Measurements from ENCODE around the gene ST3GAL2. TPM values are rescaled to one million over a fixed set of nuclear protein-coding genes. Genes with fewer than 3 reads are reported as not detected.
"Not testable (repeated sequence)": the region's sequence is repeated elsewhere in the genome, so short reads cannot be mapped to it uniquely, and the experiment has no call there.

ST3GAL2 gene
- total and polyA plus RNA-seq, 10 of the 15 experiments (the other 5 are each of a cell fraction or from before 2014, with no cell fraction given): 0.95 to 61.7 (median 25.9) TPM

DNA sequence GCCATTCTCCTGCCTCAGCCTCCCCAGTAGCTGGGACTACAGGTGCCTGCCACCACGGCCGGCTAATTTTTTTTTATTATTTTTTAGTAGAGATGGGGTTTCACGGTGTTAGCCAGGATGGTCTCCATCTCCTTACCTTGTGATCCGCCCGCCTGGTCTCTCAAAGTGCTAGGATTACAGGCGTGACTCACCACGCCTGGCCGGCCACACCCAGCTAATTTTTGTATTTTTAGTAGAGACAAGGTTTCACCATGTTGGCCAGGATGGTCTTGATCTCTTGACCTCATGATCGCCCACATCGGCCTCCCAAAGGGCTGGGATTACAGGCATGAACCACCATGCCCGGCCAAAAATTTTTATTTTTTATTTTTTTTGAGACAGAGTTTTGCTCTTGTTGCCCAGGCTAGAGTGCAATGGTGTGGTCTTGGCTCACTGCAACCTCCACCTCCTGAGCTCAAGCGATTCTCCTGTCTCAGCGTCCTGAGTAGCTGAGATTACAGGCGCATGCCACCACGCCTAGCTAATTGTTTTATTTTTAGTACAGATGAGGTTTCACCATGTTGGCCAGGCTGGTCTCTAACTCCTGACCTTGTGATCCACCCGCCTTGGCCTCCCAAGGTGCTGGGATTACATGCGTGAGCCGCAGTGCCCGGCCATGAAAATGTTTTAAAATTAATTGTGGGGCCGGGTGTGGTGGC lies 52.5 kb downstream of the ST3GAL2 start:
- WGBS (ENCODE audit: insufficient coverage, insufficient replicate concordance, low lambda C conversion rate, missing lambda C conversion rate): over 99% methylated on average over 20 of the region's 20 CpGs
- in situ Hi-C loops (cut with MboI): loop anchor here (5.0 kb wide), 1 partner anchor 81 kb away; no protein-coding TSS in a partner anchor
- H3K4me1 ChIP-seq (ENCODE audit: control insufficient read depth, insufficient read depth, low read length); DNase-seq (ENCODE audit: low read depth, low spot score); BruUV-seq (replicated peaks); H3K27ac ChIP-seq (ENCODE audit: control insufficient read depth, insufficient read depth); ATAC-seq; SMC1A ChIA-PET (ENCODE audit: uncharacterized antibody, unreplicated experiment); H2AFZ ChIP-seq (ENCODE audit: control insufficient read depth, low read depth, low read length); H3K9me3 ChIP-seq (replicated peaks; ENCODE audit: control insufficient read depth, insufficient read depth, low read length); H3K79me2 ChIP-seq (ENCODE audit: control insufficient read depth, insufficient read depth, low read length); H3K27me3 ChIP-seq (replicated peaks in 1 of 2; ENCODE audit: control insufficient read depth in 2 of 2, insufficient read depth in 2 of 2, low read length in 1 of 2); H4K20me1 ChIP-seq (ENCODE audit: control insufficient read depth, insufficient read depth); H3K9ac ChIP-seq (ENCODE audit: control insufficient read depth, insufficient read depth, low read length); intact Hi-C loops (cut with micrococcal nuclease; ENCODE audit: unreplicated experiment); H3K4me2 ChIP-seq (ENCODE audit: control insufficient read depth, insufficient read depth); H3K4me3 ChIP-seq; FAIRE-seq: not testable (repeated sequence)
- CTCF ChIA-PET: interaction anchor here (1.8 kb wide), 1 partner anchor 147 kb away, joined by 3 read pairs; no protein-coding TSS in a partner anchor
- RAD21 ChIA-PET (ENCODE audit: unreplicated experiment): interaction anchor here (0.6 kb wide), 1 partner anchor 73 kb away, joined by 5 read pairs; no protein-coding TSS in a partner anchor
- POLR2A ChIA-PET: interaction anchor here (0.8 to 1.2 kb wide), 2 partner anchors 10 to 13 kb away, joined by 3 to 4 read pairs; no protein-coding TSS in a partner anchor
- H3K36me3 ChIP-seq (ENCODE audit: control insufficient read depth in 2 of 2, insufficient read depth in 2 of 2, low read length in 1 of 2): peaks cover 14 to 21% of the 10 kb centered on the region in 2 experiments; a peak in 3 of 4 replicates

DNA sequence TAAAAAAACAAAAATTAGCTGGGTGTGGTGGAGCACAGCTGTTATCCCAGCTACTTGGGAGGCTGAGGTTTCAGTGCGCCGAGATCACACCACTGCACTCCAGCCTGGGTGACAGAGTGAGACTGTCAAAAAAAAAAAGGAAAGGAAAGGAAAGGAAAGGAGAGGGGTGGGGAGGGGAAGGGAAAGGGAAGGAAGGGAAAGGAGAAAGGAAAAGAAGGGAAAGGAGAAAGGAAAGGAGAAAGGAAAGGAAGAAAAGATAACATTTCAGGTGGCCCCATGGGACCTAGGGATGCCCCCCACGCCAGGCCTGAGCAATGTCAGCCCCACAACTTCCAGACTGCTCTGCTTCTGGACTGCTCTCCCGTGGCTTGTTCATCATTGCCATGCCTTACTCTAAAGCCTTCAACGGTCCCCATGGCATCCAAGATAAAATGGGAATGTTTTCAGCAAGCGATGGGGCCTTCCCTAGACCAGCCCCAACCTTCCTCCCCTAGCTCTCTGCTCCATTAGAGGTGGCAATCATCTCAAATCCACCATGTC lies 55.4 kb downstream of the ST3GAL2 start:
- ChIA-PET RAD21 (ENCODE audit: unreplicated experiment) (no interaction called here), CTCF (no interaction called here), SMC1A (ENCODE audit: uncharacterized antibody, unreplicated experiment) (no interaction called here), POLR2A (no interaction called here)
- in situ Hi-C loops (cut with MboI): no loop called here
- no peaks in the 10 kb centered on the region for H3K27me3 ChIP-seq (replicated peaks in 1 of 2; ENCODE audit: control insufficient read depth in 2 of 2, insufficient read depth in 2 of 2, low read length in 1 of 2)
- H3K4me1 ChIP-seq (ENCODE audit: control insufficient read depth, insufficient read depth, low read length): peaks cover 14% of the 10 kb centered on the region
- ATAC-seq (no peak), DNase-seq (ENCODE audit: low read depth, low spot score) (no peak), FAIRE-seq (no peak)
- TF ChIP-seq RFX5 (IDR thresholded peaks at IDR 0.05; ENCODE audit: low read depth, low read length) (no peak), MXI1 (IDR thresholded peaks at IDR 0.05; ENCODE audit: low read depth, low read length) (no peak), MYC (IDR thresholded peaks at IDR 0.05; ENCODE audit: insufficient read depth, insufficient read length, insufficient replicate concordance, low read length, severe bottlenecking) (no peak), CBX3 (IDR thresholded peaks at IDR 0.05; ENCODE audit: borderline replicate concordance, low read depth) (no peak), HDAC2 (IDR thresholded peaks at IDR 0.05) (no peak), JUND (IDR thresholded peaks at IDR 0.05; ENCODE audit: low read depth, low read length) (no peak), FOS (IDR thresholded peaks at IDR 0.05; ENCODE audit: borderline replicate concordance, extremely low read depth, insufficient read length) (no peak), BACH1 (IDR thresholded peaks at IDR 0.05; ENCODE audit: borderline replicate concordance) (no peak), RB1 (IDR thresholded peaks at IDR 0.05; ENCODE audit: borderline replicate concordance) (no peak), RAD21 (IDR thresholded peaks at IDR 0.05; ENCODE audit: insufficient read depth, low read depth, low read length) (no peak), RELA (IDR thresholded peaks at IDR 0.05; ENCODE audit: borderline replicate concordance, partially characterized antibody) (no peak), ZNF384 (IDR thresholded peaks at IDR 0.05; ENCODE audit: borderline replicate concordance, low read depth, low read length) (no peak)
- H3K4me2 ChIP-seq (ENCODE audit: control insufficient read depth, insufficient read depth): no peak overlapping the region
- no TSS peak for BruUV-seq (replicated peaks)
- H3K27ac ChIP-seq (ENCODE audit: control insufficient read depth, insufficient read depth): no peak overlapping the region
- H3K4me3 ChIP-seq: no peak overlapping the region
- H4K20me1 ChIP-seq (ENCODE audit: control insufficient read depth, insufficient read depth): no peaks in the 10 kb centered on the region
- 82% methylated on average over 6 of the region's 6 CpGs for WGBS (ENCODE audit: insufficient coverage, insufficient replicate concordance, low lambda C conversion rate, missing lambda C conversion rate)
- peaks cover 23% of the 10 kb centered on the region for H3K79me2 ChIP-seq (ENCODE audit: control insufficient read depth, insufficient read depth, low read length)
- H2AFZ ChIP-seq (ENCODE audit: control insufficient read depth, low read depth, low read length): no peak overlapping the region
- H3K9me3 ChIP-seq (replicated peaks; ENCODE audit: control insufficient read depth, insufficient read depth, low read length): no peaks in the 10 kb centered on the region
- intact Hi-C loops (cut with micrococcal nuclease; ENCODE audit: unreplicated experiment): no loop called here
- H3K36me3 ChIP-seq (ENCODE audit: control insufficient read depth in 2 of 2, insufficient read depth in 2 of 2, low read length in 1 of 2): peaks cover 13 to 18% of the 10 kb centered on the region in 2 experiments; a peak in 3 of 4 replicates
- H3K9ac ChIP-seq (ENCODE audit: control insufficient read depth, insufficient read depth, low read length): no peak overlapping the region

Data from GM12878 (cell line).